ENCODE measurements around the gene PHAF1.
A peak's percentile ranks its signal among the peaks of the same experiment; 100 is the strongest.

PHAF1 gene

GRCh38 chr16:67183627-67184452 is 74.1 kb downstream of the PHAF1 start, which contains the start of gene MATCAP1:
TSS of gene MATCAP1 (minus strand) at chr16:67183963. CDS start at chr16:67180610, 3,353 bp downstream.
- DNase-seq: peak; percentile 97

GRCh38 chr16:67184453-67184994 is 74.8 kb downstream of the PHAF1 start:
- no peak for DNase-seq

- DNase-seq: peak; percentile 72
Observed at GRCh38 chr16:67184995-67185650, 75.4 kb downstream of the PHAF1 start.

DNA sequence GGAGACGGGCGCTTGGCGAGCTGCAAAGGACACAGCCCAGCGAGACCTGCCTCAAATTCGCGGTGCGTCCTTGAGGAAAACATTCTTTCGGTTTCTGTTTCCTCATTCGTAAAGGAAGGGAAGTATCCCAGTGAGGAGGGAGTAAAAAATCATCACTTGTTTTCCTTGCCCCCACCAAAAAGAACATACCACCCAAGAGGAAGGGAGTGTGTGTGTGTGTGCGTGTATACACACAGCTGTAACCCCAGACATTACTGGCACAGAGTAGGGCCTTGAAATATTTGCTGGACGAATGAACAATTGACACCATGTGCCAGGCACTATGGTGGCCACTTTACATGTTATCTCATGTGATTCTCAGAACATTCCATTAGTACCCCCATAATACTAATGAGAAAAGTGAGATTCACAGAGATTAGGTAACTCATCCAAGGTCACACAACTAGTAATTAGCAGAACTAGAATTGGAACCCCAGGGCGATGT is 76.0 kb downstream of the PHAF1 start:
- DNase-seq: no peak

GRCh38 chr16:67186550-67186950 is 76.8 kb downstream of the PHAF1 start:
- no peak for DNase-seq

DNA sequence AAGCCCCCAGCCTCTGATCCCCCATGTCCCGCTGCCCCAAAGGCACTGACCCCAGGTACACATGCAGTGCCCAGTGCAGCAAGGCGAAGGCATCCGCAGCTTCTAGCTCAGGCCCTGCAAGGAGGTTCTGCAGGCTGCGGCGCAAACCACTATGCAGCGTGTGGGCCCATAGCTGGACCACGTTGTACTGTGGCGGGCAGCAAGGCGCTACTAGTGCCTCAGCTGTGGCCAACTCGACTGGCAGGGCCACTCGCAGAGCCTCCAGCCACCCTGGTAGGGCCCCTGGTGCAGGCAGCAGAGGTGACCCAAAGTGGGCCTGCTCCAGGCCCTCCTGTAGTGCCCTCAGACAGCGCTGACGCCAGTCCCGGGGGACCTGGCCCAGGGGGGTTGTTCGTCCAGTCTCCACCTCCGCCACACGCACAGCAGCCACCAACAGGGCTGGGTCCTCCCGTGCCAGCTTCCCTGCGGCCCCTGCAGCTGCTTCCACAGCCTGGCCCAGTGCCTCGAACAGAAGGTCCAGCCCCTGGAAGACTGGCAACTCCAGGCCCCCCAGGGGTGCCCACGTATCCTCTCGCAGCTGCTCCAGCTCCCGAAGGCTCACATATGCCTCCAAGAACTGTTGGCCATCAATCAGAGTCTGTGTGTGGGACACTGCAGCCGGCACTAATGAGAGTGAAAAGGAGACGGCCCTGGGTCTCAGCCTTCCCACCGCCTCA is 77.6 kb downstream of the PHAF1 start:
- DNase-seq: no peak

DNA sequence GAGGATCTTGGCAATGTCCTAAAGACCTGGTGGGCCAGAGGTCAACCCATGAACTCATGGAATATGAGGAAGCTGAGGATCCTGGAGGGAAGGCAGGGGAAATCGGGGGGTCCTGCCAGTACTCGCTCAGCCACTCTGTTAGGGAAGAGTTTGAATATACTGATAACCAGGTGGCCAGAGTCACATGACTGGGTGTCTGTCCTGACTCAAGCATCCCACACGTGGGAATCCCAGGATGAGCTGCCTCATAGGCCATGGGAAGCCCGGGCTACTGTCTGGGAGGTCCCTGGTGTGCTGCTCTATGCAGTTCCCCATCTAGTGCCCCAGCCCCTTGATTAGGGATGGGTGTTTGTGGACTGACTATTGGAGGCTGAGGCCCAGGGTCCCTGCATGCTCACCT is 78.6 kb downstream of the PHAF1 start:
- no peak for DNase-seq

GRCh38 chr16:67188798-67189197 is 79.1 kb downstream of the PHAF1 start:
- no peak for DNase-seq

DNA sequence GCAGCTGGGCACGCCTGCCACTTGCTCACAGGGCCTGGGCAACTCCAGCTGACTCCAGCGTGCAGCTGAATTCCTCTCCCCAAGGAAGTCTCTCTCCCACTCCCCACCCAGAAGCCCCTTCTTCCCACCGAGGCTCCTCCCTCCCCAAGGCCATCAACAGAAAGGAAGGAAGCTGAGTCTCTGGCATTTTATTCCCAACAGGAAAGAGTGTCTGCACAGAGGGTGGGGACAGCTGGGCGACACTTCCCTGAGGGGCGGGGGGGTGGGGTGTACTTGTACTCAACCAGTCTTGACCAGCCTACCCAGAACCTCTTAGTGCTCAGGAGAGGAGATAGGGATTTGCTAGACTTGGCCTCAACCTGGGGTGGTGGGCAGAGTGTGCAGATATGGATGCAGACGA is 80.3 kb downstream of the PHAF1 start, which contains the start of gene EXOC3L1:
EXOC3L1 (minus strand) TSS at position 96 of the 400 bp plus-strand sequence. CDS start 460 bp downstream, outside the sequence.
- DNase-seq: no peak

DNA sequence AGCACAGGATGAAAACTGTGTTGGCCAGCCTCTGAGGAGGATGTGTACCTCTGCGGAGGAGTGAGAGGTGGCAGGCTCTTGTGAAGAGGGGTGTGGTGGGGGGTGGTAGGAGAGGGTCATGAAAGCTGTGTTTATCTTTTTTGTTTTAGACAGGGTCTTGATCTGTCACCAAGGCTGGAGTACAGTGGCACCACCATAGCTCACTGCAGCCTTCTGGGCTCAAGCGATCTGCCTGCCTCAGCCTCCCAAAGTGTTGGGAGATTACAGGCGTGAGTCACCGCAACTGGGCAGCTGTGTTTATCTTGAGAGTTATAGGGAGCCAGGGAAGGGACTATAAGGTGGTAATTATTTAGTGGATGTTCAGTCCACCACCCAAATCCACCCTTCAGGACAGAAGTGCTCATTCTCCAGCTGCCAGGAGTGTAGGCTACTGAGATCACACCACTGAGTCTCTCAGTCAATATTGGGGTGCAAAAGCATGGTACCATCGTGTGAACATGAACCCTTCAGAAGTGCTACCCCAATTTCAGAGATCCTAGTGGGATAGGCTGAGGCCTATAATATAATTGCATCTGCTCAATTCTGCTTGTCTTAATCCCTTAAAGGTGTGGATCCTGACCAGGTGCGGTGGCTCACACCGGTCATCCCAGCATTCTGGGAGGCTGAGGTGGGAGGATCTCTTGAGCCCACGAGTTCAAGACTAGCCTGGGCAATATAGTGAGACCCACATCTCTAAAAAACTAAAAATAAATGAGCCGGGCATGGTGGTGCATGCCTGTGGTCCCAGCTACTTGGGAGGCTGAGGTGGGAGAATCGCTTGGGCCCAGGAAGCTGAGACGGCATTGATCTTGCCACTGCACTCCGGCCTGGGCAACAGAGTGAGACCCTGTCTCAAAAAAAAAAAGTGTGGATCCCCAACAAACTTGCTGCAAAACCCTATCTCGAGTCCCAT is 81.0 kb downstream of the PHAF1 start:
- DNase-seq: no peak

GRCh38 chr16:67191411-67191994 is 81.8 kb downstream of the PHAF1 start:
- DNase-seq: no peak

GRCh38 chr16:67191995-67192681 is 82.4 kb downstream of the PHAF1 start, which contains the start of gene E2F4:
TSS of gene E2F4 (plus strand) at chr16:67192155. CDS start at chr16:67192228, 73 bp downstream.
- peak; percentile 83 for DNase-seq

DNA sequence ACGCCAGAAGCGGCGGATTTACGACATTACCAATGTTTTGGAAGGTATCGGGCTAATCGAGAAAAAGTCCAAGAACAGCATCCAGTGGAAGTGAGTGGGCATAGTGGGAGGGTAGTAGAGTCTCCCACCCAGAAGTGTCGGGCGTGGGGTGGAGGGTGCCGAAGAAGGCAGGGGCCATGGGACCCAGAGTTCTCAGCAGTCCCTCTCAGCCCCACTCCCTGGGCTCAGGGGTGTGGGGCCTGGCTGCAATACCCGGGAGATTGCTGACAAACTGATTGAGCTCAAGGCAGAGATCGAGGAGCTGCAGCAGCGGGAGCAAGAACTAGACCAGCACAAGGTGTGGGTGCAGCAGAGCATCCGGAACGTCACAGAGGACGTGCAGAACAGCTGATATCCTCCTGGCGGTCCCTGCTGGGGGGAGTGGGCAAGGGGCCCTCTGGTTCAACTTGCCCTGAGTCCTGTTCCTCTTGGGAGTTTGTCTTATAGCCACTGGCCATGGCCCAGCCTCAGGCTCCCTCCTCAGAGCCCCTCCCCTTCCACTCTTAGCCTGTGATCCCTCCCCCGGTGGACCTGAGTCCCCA is 83.1 kb downstream of the PHAF1 start:
- DNase-seq: no peak

GRCh38 chr16:67193536-67193935 is 83.8 kb downstream of the PHAF1 start:
- DNase-seq: no peak

DNA sequence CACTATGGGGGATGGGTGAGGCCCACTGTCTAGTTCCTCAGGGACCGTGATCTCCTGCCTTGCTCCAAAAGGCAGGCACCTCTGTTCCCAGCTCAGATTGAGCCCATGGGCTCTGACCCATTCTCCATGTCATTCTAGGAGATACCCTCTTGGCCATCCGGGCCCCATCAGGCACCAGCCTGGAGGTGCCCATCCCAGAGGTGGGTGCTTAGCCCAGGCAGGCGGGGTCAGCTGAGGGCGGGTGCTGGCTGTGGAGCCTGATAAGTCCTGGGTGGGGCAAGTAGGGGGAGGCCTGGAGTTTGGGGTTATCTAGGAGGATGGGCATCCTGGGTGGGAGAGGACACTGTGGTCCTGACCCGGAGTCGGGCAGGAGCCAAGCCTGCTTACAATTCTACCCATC is 84.5 kb downstream of the PHAF1 start:
- no peak for DNase-seq

DNA sequence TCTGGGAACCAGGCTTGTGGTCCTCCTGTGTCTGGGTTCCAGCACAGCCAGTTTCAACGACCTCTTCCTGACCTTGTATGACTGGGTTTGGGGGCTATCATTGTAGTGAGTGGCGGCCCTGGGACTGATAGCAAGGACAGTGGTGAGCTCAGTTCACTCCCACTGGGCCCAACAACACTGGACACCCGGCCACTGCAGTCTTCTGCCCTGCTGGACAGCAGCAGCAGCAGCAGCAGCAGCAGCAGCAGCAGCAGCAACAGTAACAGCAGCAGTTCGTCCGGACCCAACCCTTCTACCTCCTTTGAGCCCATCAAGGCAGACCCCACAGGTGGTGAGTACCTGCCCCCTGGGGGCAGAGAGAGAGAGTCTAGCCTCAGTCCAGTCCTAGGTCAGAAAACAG is 85.9 kb downstream of the PHAF1 start:
- DNase-seq: no peak

DNA sequence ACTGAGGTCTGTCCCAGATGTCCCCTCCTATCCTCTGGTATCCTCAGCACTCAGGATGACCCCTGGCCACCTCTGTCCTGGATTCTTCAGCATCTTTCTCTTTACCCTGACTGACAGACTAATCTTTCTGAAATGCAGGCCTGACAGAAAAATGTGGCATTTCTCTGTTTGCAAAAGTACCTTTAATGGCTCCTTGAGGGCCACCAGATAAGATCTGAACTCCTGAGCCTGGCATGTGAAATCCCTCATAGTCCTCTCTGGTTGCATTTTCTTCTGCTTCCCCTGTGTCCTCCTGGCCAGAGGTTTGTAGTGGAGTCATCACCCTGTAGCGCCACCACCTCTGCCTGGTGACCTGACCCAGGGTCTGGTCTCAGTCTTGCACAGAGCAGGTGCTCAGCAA is 87.1 kb downstream of the PHAF1 start:
- no peak for DNase-seq

GRCh38 chr16:67197704-67198103 is 88.0 kb downstream of the PHAF1 start:
- DNase-seq: no peak
